ENCODE data around the gene CASK.
A peak's percentile ranks its signal among the peaks of the same experiment; 100 is the strongest.

The CASK gene

DNA sequence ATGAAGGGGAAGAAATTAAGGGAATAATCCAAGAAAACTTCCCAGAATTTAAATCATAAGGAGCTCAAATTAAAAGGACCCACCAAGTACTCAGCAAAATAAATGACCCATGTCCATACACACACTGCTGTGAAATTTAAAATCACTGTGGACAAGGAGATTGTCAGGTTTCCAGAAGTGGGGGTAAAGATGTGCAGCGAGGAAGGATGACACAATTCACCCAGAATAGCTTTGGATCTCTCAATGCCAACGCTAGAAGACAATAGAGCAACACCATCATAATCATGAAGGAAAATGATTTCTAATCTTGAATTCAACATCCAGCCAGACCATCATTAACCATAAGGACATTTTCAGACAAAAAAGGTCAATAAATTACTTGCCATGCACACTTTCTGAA, 65.7 kb downstream of the CASK start:
- no peaks in the 10 kb centered on the region for H3K27me3 ChIP-seq (ENCODE audit: control insufficient read depth in 2 of 2, insufficient read depth in 2 of 2, low read length in 2 of 2)
- H3K4me1 ChIP-seq (ENCODE audit: control insufficient read depth in 2 of 2, insufficient read depth in 2 of 2, low read length in 2 of 2) = peaks cover 0 to under 1% of the 10 kb centered on the region in 2 donors
- H3K27ac ChIP-seq (ENCODE audit: low read depth in 2 of 2, low read length in 2 of 2) = no peak overlapping the region
- no peaks in the 10 kb centered on the region for H3K9me3 ChIP-seq (ENCODE audit: control insufficient read depth in 2 of 2, low read length in 2 of 2)
- H3K4me3 ChIP-seq (ENCODE audit: low read length in 2 of 2) = no peak overlapping the region
- H3K36me3 ChIP-seq (ENCODE audit: control insufficient read depth in 2 of 2, insufficient read depth in 2 of 2, low read length in 2 of 2) = no peaks in the 10 kb centered on the region
- no peak overlapping the region for H3K9ac ChIP-seq (ENCODE audit: low read depth in 1 of 2, low read length in 2 of 2)

DNA sequence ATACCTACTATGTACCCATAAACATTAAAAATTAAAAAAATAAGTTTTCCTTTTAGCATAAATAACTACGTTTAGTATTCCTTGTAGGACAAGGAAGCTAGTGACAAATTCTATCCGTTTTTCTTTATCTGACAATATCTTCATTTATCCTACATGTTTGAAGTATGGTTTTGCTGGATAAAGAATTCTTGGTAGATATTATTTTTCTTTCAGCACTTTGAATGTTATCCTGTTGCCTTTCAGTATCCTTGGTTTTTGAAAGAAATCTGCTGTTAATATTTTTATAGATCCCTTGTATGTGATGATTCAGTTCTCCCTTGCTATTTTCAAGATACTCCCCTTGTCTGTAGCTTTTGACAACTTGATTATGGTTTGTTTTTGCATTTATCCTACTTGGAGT, 76.6 kb downstream of the CASK start:
- H3K9ac ChIP-seq (ENCODE audit: low read depth in 1 of 2, low read length in 2 of 2) = no peak overlapping the region
- no peak overlapping the region for H3K4me3 ChIP-seq (ENCODE audit: low read length in 2 of 2)
- H3K9me3 ChIP-seq (ENCODE audit: control insufficient read depth in 2 of 2, low read length in 2 of 2) = peaks cover 9 to 11% of the 10 kb centered on the region in 2 donors
- H3K36me3 ChIP-seq (ENCODE audit: control insufficient read depth in 2 of 2, insufficient read depth in 2 of 2, low read length in 2 of 2) = peaks cover 0 to 5% of the 10 kb centered on the region in 2 donors
- H3K27ac ChIP-seq (ENCODE audit: low read depth in 2 of 2, low read length in 2 of 2) = no peak overlapping the region
- no peaks in the 10 kb centered on the region for H3K27me3 ChIP-seq (ENCODE audit: control insufficient read depth in 2 of 2, insufficient read depth in 2 of 2, low read length in 2 of 2)
- no peaks in the 10 kb centered on the region for H3K4me1 ChIP-seq (ENCODE audit: control insufficient read depth in 2 of 2, insufficient read depth in 2 of 2, low read length in 2 of 2)

GRCh38 chrX:41837270-41837944, 85.9 kb downstream of the CASK start:
- no peaks in the 10 kb centered on the region for H3K27me3 ChIP-seq (ENCODE audit: control insufficient read depth in 2 of 2, insufficient read depth in 2 of 2, low read length in 2 of 2)
- H3K36me3 ChIP-seq (ENCODE audit: control insufficient read depth in 2 of 2, insufficient read depth in 2 of 2, low read length in 2 of 2) = peaks cover 0 to 3% of the 10 kb centered on the region in 2 donors
- H3K4me3 ChIP-seq (ENCODE audit: low read length in 2 of 2) = no peak overlapping the region
- no peak overlapping the region for H3K27ac ChIP-seq (ENCODE audit: low read depth in 2 of 2, low read length in 2 of 2)
- no peaks in the 10 kb centered on the region for H3K4me1 ChIP-seq (ENCODE audit: control insufficient read depth in 2 of 2, insufficient read depth in 2 of 2, low read length in 2 of 2)
- H3K9me3 ChIP-seq (ENCODE audit: control insufficient read depth in 2 of 2, low read length in 2 of 2) = peaks cover 0 to 3% of the 10 kb centered on the region in 2 donors
- no peak overlapping the region for H3K9ac ChIP-seq (ENCODE audit: low read depth in 1 of 2, low read length in 2 of 2)

GRCh38 chrX:41828826-41829225, 94.5 kb downstream of the CASK start:
- H3K9ac ChIP-seq (ENCODE audit: low read depth in 1 of 2, low read length in 2 of 2) = no peak overlapping the region
- H3K27ac ChIP-seq (ENCODE audit: low read depth in 2 of 2, low read length in 2 of 2) = no peak overlapping the region
- H3K27me3 ChIP-seq (ENCODE audit: control insufficient read depth in 2 of 2, insufficient read depth in 2 of 2, low read length in 2 of 2) = peaks cover 0 to 4% of the 10 kb centered on the region in 2 donors
- H3K4me1 ChIP-seq (ENCODE audit: control insufficient read depth in 2 of 2, insufficient read depth in 2 of 2, low read length in 2 of 2) = peaks cover 0 to 4% of the 10 kb centered on the region in 2 donors
- H3K4me3 ChIP-seq (ENCODE audit: low read length in 2 of 2) = no peak overlapping the region
- H3K36me3 ChIP-seq (ENCODE audit: control insufficient read depth in 2 of 2, insufficient read depth in 2 of 2, low read length in 2 of 2) = no peaks in the 10 kb centered on the region
- H3K9me3 ChIP-seq (ENCODE audit: control insufficient read depth in 2 of 2, low read length in 2 of 2) = no peaks in the 10 kb centered on the region

GRCh38 chrX:41827886-41828285, 95.5 kb downstream of the CASK start:
- Histone ChIP-seq H3K4me1 (ENCODE audit: control insufficient read depth in 2 of 2, insufficient read depth in 2 of 2, low read length in 2 of 2) (peaks cover 0 to 4% of the 10 kb centered on the region in 2 donors), H3K27me3 (ENCODE audit: control insufficient read depth in 2 of 2, insufficient read depth in 2 of 2, low read length in 2 of 2) (peaks cover 0 to 4% of the 10 kb centered on the region in 2 donors), H3K9ac (ENCODE audit: low read depth in 1 of 2, low read length in 2 of 2) (no peak overlapping the region), H3K36me3 (ENCODE audit: control insufficient read depth in 2 of 2, insufficient read depth in 2 of 2, low read length in 2 of 2) (no peaks in the 10 kb centered on the region), H3K27ac (ENCODE audit: low read depth in 2 of 2, low read length in 2 of 2) (no peak overlapping the region), H3K4me3 (ENCODE audit: low read length in 2 of 2) (no peak overlapping the region), H3K9me3 (ENCODE audit: control insufficient read depth in 2 of 2, low read length in 2 of 2) (no peaks in the 10 kb centered on the region)

GRCh38 chrX:41825796-41826195, 97.6 kb downstream of the CASK start:
- Histone ChIP-seq H3K4me3 (ENCODE audit: low read length in 2 of 2) (no peak overlapping the region), H3K9ac (ENCODE audit: low read depth in 1 of 2, low read length in 2 of 2) (no peak overlapping the region), H3K9me3 (ENCODE audit: control insufficient read depth in 2 of 2, low read length in 2 of 2) (no peaks in the 10 kb centered on the region), H3K27me3 (ENCODE audit: control insufficient read depth in 2 of 2, insufficient read depth in 2 of 2, low read length in 2 of 2) (peaks cover 0 to 4% of the 10 kb centered on the region in 2 donors), H3K36me3 (ENCODE audit: control insufficient read depth in 2 of 2, insufficient read depth in 2 of 2, low read length in 2 of 2) (no peaks in the 10 kb centered on the region), H3K4me1 (ENCODE audit: control insufficient read depth in 2 of 2, insufficient read depth in 2 of 2, low read length in 2 of 2) (peaks cover 0 to 4% of the 10 kb centered on the region in 2 donors), H3K27ac (ENCODE audit: low read depth in 2 of 2, low read length in 2 of 2) (no peak overlapping the region)

- Histone ChIP-seq H3K9me3 (ENCODE audit: control insufficient read depth in 2 of 2, low read length in 2 of 2) (no peaks in the 10 kb centered on the region), H3K36me3 (ENCODE audit: control insufficient read depth in 2 of 2, insufficient read depth in 2 of 2, low read length in 2 of 2) (no peaks in the 10 kb centered on the region), H3K27ac (ENCODE audit: low read depth in 2 of 2, low read length in 2 of 2) (no peak overlapping the region), H3K9ac (ENCODE audit: low read depth in 1 of 2, low read length in 2 of 2) (no peak overlapping the region), H3K4me1 (ENCODE audit: control insufficient read depth in 2 of 2, insufficient read depth in 2 of 2, low read length in 2 of 2) (peaks cover 0 to 4% of the 10 kb centered on the region in 2 donors), H3K27me3 (ENCODE audit: control insufficient read depth in 2 of 2, insufficient read depth in 2 of 2, low read length in 2 of 2) (peaks cover 0 to 4% of the 10 kb centered on the region in 2 donors), H3K4me3 (ENCODE audit: low read length in 2 of 2) (no peak overlapping the region)
Observed at GRCh38 chrX:41824551-41824950, 98.8 kb downstream of the CASK start.

- Histone ChIP-seq H3K36me3 (ENCODE audit: control insufficient read depth in 2 of 2, insufficient read depth in 2 of 2, low read length in 2 of 2) (no peaks in the 10 kb centered on the region), H3K4me3 (ENCODE audit: low read length in 2 of 2) (no peak overlapping the region), H3K4me1 (ENCODE audit: control insufficient read depth in 2 of 2, insufficient read depth in 2 of 2, low read length in 2 of 2) (peaks cover 0 to 4% of the 10 kb centered on the region in 2 donors), H3K27me3 (ENCODE audit: control insufficient read depth in 2 of 2, insufficient read depth in 2 of 2, low read length in 2 of 2) (peaks cover 0 to 4% of the 10 kb centered on the region in 2 donors), H3K9ac (ENCODE audit: low read depth in 1 of 2, low read length in 2 of 2) (no peak overlapping the region), H3K27ac (ENCODE audit: low read depth in 2 of 2, low read length in 2 of 2) (peak overlapping the region in 1 of 2 donors; percentile 53), H3K9me3 (ENCODE audit: control insufficient read depth in 2 of 2, low read length in 2 of 2) (no peaks in the 10 kb centered on the region)
Observed at GRCh38 chrX:41823402-41823801, 100.0 kb downstream of the CASK start.

DNA sequence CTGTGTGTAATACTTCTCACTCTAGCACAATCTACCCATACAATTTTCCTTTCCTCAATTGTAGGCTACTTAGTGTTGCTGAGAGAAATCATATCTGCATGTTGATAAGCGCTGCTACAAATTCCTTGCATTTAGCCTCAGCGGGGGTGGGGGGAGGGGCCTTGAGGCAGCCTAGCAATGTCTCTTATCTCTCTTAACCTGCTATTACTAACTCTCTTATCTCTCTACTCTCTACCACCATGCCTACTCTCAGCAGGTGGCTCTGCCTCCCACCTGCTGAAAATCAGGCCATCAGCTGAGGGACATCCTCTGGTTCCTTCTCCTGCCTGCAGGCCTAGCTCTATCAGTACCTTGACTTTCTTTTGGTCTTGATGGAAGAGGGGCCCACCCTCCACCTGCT, 100.5 kb downstream of the CASK start:
- Histone ChIP-seq H3K36me3 (ENCODE audit: control insufficient read depth in 2 of 2, insufficient read depth in 2 of 2, low read length in 2 of 2) (no peaks in the 10 kb centered on the region), H3K27me3 (ENCODE audit: control insufficient read depth in 2 of 2, insufficient read depth in 2 of 2, low read length in 2 of 2) (peaks cover 0 to 4% of the 10 kb centered on the region in 2 donors), H3K4me1 (ENCODE audit: control insufficient read depth in 2 of 2, insufficient read depth in 2 of 2, low read length in 2 of 2) (peaks cover 0 to 4% of the 10 kb centered on the region in 2 donors), H3K9me3 (ENCODE audit: control insufficient read depth in 2 of 2, low read length in 2 of 2) (no peaks in the 10 kb centered on the region), H3K4me3 (ENCODE audit: low read length in 2 of 2) (no peak overlapping the region), H3K9ac (ENCODE audit: low read depth in 1 of 2, low read length in 2 of 2) (no peak overlapping the region), H3K27ac (ENCODE audit: low read depth in 2 of 2, low read length in 2 of 2) (peak overlapping the region; percentile 42 to 53)

DNA sequence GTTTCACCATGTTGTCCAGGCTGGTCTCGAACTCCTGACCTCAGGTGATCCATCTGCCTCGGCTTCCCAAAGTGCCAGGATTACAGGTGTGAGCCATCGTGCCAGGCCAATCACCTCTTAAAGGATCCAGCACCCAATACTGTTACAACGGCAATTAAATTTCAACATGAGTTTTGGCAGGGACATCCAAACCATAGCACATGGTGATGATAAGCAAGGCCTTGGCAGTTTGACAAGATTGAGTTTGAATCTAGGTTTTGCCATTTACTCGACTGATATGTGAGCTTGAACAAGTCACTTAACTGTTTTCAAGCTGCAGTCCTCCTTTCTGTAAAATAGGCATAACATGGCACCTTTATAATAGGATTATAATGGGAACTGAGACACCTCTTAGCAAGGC, 115.3 kb downstream of the CASK start:
- Histone ChIP-seq H3K9me3 (ENCODE audit: control insufficient read depth in 2 of 2, low read length in 2 of 2) (peaks cover 0 to 3% of the 10 kb centered on the region in 2 donors), H3K27ac (ENCODE audit: low read depth in 2 of 2, low read length in 2 of 2) (no peak overlapping the region)

More for the DNA sequence above, 115.3 kb downstream of the CASK start:
- no peaks in the 10 kb centered on the region for H3K4me1 ChIP-seq (ENCODE audit: control insufficient read depth in 2 of 2, insufficient read depth in 2 of 2, low read length in 2 of 2)
- H3K36me3 ChIP-seq (ENCODE audit: control insufficient read depth in 2 of 2, insufficient read depth in 2 of 2, low read length in 2 of 2) = no peaks in the 10 kb centered on the region
- no peak overlapping the region for H3K9ac ChIP-seq (ENCODE audit: low read depth in 1 of 2, low read length in 2 of 2)
- H3K27me3 ChIP-seq (ENCODE audit: control insufficient read depth in 2 of 2, insufficient read depth in 2 of 2, low read length in 2 of 2) = no peaks in the 10 kb centered on the region
- no peak overlapping the region for H3K4me3 ChIP-seq (ENCODE audit: low read length in 2 of 2)
